A549 treated with Mapracorat at 1 μM for 4 hours (cell line): ENCODE measurements around the gene CAPN10. TPM values are rescaled to one million over a fixed set of nuclear protein-coding genes. Genes with fewer than 3 reads are reported as not detected.

ENCODE experiments used
- total RNA-seq: library from RNA; stranded (reverse); fragments of 200-300 nt; extraction: Qiagen RNA extraction; gene quantifications from 5 replicates; pipeline ENCODE4 v1.2.3, GENCODE V29; 2022

Gene CAPN10, protein sequence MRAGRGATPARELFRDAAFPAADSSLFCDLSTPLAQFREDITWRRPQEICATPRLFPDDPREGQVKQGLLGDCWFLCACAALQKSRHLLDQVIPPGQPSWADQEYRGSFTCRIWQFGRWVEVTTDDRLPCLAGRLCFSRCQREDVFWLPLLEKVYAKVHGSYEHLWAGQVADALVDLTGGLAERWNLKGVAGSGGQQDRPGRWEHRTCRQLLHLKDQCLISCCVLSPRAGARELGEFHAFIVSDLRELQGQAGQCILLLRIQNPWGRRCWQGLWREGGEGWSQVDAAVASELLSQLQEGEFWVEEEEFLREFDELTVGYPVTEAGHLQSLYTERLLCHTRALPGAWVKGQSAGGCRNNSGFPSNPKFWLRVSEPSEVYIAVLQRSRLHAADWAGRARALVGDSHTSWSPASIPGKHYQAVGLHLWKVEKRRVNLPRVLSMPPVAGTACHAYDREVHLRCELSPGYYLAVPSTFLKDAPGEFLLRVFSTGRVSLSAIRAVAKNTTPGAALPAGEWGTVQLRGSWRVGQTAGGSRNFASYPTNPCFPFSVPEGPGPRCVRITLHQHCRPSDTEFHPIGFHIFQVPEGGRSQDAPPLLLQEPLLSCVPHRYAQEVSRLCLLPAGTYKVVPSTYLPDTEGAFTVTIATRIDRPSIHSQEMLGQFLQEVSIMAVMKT
- 15.6 to 29.2 TPM (median 26.9 TPM) in 5 replicates for total RNA-seq

DNA sequence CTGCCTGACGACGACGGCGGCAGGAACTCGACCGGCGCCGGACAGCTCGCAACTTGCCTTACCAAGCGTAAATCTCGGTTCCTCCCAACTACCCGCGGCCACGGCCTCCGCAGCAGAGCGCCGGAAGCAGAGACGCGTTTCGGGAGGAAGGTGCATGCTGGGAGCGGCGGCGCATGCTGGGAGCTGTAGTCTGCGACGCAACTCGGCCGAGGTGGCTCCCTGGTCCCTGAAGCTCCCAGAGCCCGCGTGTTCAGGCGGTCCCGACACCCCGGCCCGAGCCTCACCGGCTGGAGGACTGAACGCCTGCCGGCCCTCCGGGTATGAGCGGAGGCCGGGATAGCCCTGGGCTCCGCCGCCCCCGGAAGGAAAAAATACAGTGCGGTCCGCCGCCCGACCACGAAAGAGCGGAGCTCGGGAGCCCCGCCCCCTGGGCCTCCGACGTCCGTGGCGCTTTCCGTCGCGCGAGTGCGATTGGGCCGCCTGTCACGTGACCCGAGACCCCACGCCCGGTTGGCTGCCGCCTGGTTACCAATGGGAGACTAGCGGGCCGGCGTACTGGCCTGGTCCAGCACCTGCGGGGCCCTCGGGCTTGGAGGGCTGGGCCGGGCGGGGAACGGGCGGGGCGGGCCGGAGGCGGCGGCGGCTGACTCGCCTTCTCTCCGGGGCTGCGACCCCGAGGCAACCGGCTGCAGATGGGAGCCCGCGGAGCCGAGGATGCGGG lies at the start of gene CAPN10:
Gene CAPN10 (plus strand): TSS at position 537 of the 721 bp plus-strand sequence. CDS start 178 bp downstream, at position 715.

GRCh38 chr2:240557808-240558207 lies 28.7 kb upstream of the CAPN10 start, which contains the start of gene ANKMY1:
Gene ANKMY1 (minus strand): TSS chr2:240557988. CDS start chr2:240557335, 653 bp downstream.

DNA sequence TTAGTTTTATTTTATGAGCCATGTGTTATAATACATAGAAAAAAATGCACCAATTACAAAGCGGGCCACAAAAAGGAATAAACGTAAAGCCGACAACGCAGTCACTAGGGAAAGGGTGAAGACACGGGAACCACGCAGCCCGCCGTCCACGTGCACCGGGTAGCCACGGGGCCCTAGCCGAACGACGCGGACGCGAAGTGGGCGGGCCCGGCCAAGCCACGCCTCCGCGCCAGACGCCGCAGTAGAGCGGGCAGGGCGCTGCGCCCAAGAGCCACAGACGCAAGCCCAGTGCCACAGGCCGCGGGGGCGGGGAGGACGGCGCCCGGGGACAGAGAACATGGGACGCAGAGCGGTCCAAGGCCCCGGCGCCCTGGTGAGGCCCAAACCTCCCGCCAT lies 26.5 kb upstream of the CAPN10 start, which contains the start of gene DUSP28:
Gene DUSP28 (plus strand): TSS at position 274 of the 396 bp plus-strand sequence. CDS start 328 bp downstream, outside the sequence.

GRCh38 chr2:240567872-240568677 lies 18.5 kb upstream of the CAPN10 start, which contains the start of gene RNPEPL1:
Gene RNPEPL1 (plus strand): TSS chr2:240568484. CDS start chr2:240568587, 103 bp downstream.

GRCh38 chr2:240624950-240625621 lies 38.6 kb downstream of the CAPN10 start, which contains the start of gene GPR35:
Gene GPR35 (plus strand): TSS chr2:240625480. CDS start chr2:240629953, 4,473 bp downstream.

Other genes with a start within 250 kb of the CAPN10 start
- 161 to 247 TPM (median 242 TPM) in 5 replicates for gene GPC1, start 151.1 kb upstream of the CAPN10 start, total RNA-seq
- 7.8 to 11.8 TPM (median 9.6 TPM) in 5 replicates for gene ANKMY1, start 28.7 kb upstream of the CAPN10 start, total RNA-seq
- gene DUSP28, start 26.4 kb upstream of the CAPN10 start, total RNA-seq = 5.5 to 9.2 TPM (median 7.9 TPM) in 5 replicates
- 52.1 to 67.2 TPM (median 60.2 TPM) in 5 replicates for gene RNPEPL1, start 18.2 kb upstream of the CAPN10 start, total RNA-seq
- gene GPR35, start 38.7 kb downstream of the CAPN10 start, total RNA-seq = 0.50 to 1.1 TPM (median 0.67 TPM) in 5 replicates
- not detected in 5 replicates for gene AQP12B, start 96.2 kb downstream of the CAPN10 start, total RNA-seq
- gene AQP12A, start 105.1 kb downstream of the CAPN10 start, total RNA-seq = not detected in 5 replicates
- 0.73 to 1.5 TPM (median 0.97 TPM) in 5 replicates for gene KIF1A, start 233.5 kb downstream of the CAPN10 start, total RNA-seq